Astrocyte (in vitro differentiated cells and primary cell): ENCODE measurements around the gene ATAD3A.

Source experiments
- EZH2 ChIP-seq: IDR thresholded peaks from 2 replicates; pipeline ENCODE4 v1.6.1; 2012; ENCODE audit warnings: mild to moderate bottlenecking, low read length, inconsistent platforms; ENCODE audit not compliant: insufficient read depth
- TF ChIP-seq, protein P1 (sequence below): IDR thresholded peaks from 2 replicates; pipeline ENCODE4 v1.5.1; 2011; ENCODE audit warnings: low read depth, mild to moderate bottlenecking, inconsistent platforms, low read length, moderate library complexity; ENCODE audit not compliant: insufficient read depth

- TF ChIP-seq, protein P1, sequence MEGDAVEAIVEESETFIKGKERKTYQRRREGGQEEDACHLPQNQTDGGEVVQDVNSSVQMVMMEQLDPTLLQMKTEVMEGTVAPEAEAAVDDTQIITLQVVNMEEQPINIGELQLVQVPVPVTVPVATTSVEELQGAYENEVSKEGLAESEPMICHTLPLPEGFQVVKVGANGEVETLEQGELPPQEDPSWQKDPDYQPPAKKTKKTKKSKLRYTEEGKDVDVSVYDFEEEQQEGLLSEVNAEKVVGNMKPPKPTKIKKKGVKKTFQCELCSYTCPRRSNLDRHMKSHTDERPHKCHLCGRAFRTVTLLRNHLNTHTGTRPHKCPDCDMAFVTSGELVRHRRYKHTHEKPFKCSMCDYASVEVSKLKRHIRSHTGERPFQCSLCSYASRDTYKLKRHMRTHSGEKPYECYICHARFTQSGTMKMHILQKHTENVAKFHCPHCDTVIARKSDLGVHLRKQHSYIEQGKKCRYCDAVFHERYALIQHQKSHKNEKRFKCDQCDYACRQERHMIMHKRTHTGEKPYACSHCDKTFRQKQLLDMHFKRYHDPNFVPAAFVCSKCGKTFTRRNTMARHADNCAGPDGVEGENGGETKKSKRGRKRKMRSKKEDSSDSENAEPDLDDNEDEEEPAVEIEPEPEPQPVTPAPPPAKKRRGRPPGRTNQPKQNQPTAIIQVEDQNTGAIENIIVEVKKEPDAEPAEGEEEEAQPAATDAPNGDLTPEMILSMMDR: no peak
- TF ChIP-seq EZH2: no peak
Measured at GRCh38 chr1:1521331-1521730, 9.4 kb downstream of the ATAD3A start.
